HG02759 (cell line): ENCODE data around the gene TOB2.

Experiments used
- ATAC-seq: cut with Tn5 transposase; IDR thresholded peaks from one replicate; pipeline ENCODE4 v1.9.1; 2021; ENCODE audit warnings: mild to moderate bottlenecking, moderate library complexity; ENCODE audit not compliant: unreplicated experiment

Gene TOB2, protein sequence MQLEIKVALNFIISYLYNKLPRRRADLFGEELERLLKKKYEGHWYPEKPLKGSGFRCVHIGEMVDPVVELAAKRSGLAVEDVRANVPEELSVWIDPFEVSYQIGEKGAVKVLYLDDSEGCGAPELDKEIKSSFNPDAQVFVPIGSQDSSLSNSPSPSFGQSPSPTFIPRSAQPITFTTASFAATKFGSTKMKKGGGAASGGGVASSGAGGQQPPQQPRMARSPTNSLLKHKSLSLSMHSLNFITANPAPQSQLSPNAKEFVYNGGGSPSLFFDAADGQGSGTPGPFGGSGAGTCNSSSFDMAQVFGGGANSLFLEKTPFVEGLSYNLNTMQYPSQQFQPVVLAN

DNA sequence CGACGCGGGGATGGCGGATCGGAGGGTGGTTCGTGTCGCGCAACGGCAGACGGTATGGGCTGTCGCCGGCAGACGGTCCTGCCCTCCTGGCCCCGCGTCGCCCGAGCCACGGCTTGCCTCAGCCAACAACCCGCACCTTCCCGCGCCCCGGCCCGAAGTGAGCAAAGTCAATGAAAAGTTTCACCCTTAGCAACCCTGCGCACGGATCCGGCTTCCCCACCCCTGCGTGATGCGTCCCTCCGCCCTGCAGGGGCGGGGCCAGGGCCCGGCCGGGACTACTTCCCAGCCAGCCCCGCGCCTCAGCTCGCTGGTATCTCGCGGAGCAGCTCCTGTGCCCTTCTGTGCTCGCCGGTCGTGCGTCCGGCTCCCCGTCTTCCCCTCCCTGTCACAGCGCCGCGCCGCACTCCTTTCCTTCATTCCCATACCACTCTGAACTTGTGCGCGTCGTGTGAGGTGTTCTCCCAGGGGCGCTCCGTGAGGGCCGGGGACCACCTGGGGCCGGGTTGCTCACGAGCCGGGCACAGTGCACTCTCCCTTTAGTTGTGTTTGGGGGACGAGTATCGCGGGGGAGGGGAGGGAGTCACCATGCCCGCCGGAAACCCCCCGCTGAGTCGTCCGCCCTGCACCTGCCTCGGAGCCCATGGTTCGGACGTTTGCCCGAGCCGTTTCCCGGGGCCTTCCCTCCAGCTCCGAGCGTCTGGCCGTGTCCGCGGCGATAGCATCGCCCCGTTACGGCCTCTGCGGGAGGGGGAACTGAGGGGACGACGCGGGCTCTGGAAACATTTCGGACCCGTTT lies at the start of gene TOB2:
Gene TOB2 (minus strand): TSS at position 163 of the 796 bp plus-strand sequence. CDS start 9,456 bp downstream, outside the sequence.
- peak; percentile 44 for ATAC-seq

GRCh38 chr22:41491374-41492100 lies 44.9 kb upstream of the TOB2 start:
- ATAC-seq, result no peak

DNA sequence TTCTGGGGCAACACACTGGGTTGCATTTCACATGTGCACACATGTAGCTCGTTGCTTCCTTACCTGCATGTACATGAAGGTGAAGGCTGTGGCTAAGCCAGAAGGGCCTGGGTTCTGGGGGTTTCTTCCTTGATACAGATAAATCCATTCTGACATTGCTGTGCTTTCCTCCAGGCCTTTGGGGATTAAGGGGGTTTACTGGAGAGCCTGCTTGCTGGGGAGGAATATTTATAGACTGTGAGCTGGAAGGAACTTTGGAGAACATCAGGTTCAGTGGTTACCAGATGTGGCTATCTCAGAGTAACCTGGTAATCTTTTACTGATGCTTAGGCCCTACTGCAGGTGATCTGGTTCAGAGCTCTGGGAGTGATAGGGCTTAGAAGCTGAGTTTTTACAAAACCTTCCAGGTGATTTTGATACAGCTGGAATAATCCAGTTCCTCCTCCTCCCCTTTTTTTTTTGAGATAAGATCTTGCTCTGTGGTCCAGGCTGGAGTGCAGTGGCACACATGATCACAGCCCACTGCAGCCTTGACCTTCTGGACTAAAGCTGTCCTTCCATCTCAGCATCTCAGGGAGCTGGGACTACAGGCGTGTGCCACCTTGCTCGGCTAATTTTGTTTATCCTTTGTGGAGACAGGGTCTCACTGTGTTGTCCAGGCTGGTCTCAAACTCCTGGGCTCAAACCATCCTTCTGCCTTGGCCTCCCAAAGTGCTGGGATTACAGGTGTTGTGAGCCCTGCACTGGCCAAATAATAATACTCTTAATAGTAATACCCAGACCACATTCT lies 42.2 kb upstream of the TOB2 start:
- ATAC-seq, result no peak

GRCh38 chr22:41488076-41488475 lies 41.5 kb upstream of the TOB2 start:
- ATAC-seq, result no peak

DNA sequence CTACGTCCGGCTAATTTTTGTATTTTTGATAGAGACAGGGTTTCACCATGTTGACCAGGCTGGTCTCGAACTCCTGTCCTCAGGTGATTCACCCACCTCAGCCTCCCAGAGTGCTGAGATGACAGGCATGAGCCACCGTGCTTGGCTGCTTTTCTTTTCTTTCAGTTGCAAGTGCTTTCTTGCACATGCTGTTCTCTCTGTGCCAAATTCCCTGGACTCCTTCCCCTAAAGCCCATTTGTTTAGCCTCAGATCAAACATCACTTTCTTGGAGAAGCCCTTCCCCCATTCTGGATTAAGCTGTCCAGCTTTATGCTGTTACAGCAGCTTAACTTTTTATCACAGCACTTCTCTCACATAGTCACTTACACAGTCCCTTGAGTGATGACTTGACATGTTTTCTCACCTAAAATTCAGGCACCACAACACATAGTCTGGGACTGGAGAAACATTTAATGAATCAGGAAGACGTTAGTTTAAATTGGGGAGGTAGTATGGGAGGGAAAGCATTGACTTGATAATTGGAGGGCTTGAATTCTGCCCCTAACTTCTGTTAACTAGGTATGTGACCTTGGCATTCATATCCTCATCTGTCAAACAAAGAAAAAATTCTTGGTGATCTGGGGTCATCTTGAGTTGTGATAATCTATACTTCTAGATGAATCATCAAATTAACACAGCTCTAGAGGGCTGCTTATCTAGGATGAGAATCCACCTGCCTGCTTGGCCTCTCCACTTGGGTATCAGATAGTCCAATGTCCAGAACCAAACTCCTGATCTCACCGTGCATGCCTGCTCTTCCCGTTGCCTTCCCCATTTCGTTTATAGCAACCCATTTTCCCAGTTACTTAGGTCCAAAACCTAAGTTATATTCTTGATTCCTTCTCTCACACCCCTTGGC lies 40.7 kb upstream of the TOB2 start:
- no peak for ATAC-seq

DNA sequence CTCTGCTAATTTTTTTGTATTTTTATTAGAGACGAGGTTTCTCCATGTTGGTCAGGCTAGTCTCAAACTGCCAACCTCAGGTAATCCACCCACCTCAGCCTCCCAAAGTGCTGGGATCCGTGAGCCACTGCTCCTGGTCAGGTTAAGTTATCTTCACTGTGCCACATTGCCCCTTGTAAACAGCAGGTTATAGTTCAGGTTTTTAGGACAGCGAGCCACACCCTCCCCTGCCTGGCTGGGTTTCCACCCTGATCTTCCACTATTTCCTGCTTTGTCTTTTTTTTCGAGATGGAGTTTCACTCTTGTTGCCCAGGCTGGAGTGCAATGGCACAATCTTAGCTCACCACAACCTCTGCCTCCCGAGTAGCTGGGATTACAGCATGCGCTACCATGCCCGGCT lies 38.4 kb upstream of the TOB2 start:
- no peak for ATAC-seq

GRCh38 chr22:41482319-41482935 lies 35.8 kb upstream of the TOB2 start:
- no peak for ATAC-seq

GRCh38 chr22:41481925-41482318 lies 35.3 kb upstream of the TOB2 start:
- no peak for ATAC-seq

- no peak for ATAC-seq
These were observed 34.7 kb upstream of the TOB2 start for GRCh38 chr22:41481131-41481830.

DNA sequence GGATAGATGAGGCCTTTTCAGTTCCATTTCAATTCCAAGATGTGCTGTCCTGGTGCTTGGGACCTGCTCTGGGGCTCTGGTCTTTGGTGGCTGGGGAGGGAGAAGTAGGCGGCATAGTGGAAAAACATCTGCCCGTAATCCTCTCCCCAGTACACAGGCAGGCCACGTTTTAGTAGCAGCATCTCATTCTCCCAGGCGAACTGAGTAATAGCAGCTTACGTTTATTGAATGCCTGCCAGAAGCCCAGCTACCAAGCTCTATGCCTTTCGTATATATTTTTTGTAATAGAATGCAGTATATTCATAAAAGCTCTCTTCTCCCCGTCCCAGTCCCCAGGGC lies 33.8 kb upstream of the TOB2 start:
- no peak for ATAC-seq

DNA sequence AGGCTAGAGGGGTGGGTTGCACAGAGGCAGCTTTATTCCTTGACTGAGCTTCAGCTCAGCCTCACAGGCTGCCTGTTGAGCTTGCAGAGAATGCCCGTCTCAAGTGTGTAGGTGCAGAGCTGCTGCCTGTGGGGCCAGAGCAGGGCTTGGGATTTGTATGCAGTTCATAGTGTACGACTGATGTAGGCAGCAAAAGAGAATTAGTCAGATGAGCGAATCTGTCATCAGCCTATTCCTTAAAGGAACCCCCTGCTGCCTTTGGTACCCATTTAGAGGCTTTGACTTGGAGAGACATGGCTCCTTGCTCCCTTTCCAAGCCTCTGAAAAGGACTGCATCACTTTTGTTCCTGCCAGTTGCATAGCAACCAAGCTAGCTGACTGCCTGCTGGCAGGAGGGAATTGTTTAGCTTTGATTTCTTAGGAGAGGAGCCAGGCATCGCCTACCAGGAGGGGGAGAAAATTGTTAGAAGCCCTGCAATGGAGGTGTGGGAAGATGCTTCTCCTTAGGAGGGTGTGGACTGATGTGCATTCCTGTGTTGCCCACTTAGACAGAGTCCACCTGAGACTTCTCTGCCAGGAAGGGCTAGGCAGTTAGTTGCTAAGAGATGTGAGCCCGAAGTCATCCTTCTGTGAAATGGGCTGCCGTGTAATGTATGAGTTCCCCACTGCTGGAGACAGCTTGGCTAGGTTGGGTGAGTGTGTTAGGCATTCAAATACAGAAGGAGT lies 33.2 kb upstream of the TOB2 start:
- ATAC-seq, result no peak

GRCh38 chr22:41478891-41479521 lies 32.4 kb upstream of the TOB2 start:
- peak; percentile 38 for ATAC-seq

- peak; percentile 2 for ATAC-seq
These were observed 31.9 kb upstream of the TOB2 start for GRCh38 chr22:41478473-41478872.

DNA sequence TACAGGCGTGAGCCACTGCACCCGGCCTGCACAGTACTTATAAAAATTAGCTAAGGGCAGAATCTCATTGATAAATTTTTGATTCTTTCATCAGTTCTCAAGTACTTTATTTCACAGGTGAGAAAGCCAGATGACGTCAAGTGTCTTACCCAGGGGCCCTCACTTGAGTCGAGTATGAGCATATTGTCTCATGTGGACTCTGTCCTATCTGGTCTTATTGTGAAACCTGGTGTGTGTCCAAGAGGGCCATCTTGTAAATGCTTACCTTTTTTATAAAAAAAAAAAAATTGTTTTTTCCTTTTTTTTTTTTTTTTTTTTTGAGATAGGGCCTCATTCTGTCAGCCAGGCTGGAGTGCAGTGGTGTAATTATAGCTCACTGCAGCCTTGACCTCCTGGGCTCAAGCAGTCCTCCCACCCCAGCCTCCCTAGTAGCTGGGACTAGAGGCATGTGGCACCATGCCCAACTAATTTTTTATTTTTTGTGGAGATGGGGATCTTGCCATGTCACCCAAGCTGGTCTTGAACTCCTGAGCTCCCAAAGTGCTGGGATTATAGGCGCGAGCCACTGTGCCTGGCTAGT lies 28.4 kb upstream of the TOB2 start:
- no peak for ATAC-seq

GRCh38 chr22:41471568-41471967 lies 25.0 kb upstream of the TOB2 start:
- no peak for ATAC-seq

GRCh38 chr22:41470886-41471285 lies 24.3 kb upstream of the TOB2 start:
- no peak for ATAC-seq

- ATAC-seq, result no peak
These were observed 22.7 kb upstream of the TOB2 start for GRCh38 chr22:41469218-41469851.
